LNCaP clone FGC (cell line): ENCODE measurements around the gene ADK.
"Not testable (repeated sequence)": the region's sequence is repeated elsewhere in the genome, so short reads cannot be mapped to it uniquely, and the experiment has no call there.

Experiments used
- DNase-seq: peaks from one replicate; pipeline ENCODE4 v3.0.0-alpha.2; 2011; ENCODE audit warnings: low read depth
- H3K4me3 ChIP-seq: 2 replicates; pipeline ENCODE4 v1.5.1; 2011; ENCODE audit warnings: mild to moderate bottlenecking, low read depth, low read length, control low read depth
- TF ChIP-seq, protein P1 (sequence below): IDR thresholded peaks from 2 replicates; pipeline ENCODE4 v1.5.1; 2012; ENCODE audit warnings: mild to moderate bottlenecking; ENCODE audit not compliant: control insufficient read depth, insufficient read depth; ENCODE audit errors: extremely low read depth

Gene ADK

DNA sequence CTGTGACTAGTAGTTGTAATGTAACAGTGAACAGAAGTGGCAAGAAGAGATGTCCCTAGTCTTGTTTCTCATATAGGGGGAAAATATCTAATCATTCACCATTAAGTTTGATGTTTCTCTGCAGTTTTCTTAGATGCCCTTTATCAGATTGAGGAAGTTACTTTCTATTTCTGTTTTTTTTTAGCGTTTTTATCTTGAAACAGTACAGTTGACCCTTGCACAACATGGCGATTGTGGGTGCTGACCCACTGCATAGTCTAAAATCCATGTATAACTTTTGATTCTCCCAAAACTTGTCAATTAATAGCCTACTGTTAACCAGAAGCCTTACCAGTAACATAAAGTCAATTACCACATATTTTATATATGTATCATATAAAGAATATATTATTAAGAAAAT is 192.0 kb downstream of the ADK start:
- TF ChIP-seq, protein P1, sequence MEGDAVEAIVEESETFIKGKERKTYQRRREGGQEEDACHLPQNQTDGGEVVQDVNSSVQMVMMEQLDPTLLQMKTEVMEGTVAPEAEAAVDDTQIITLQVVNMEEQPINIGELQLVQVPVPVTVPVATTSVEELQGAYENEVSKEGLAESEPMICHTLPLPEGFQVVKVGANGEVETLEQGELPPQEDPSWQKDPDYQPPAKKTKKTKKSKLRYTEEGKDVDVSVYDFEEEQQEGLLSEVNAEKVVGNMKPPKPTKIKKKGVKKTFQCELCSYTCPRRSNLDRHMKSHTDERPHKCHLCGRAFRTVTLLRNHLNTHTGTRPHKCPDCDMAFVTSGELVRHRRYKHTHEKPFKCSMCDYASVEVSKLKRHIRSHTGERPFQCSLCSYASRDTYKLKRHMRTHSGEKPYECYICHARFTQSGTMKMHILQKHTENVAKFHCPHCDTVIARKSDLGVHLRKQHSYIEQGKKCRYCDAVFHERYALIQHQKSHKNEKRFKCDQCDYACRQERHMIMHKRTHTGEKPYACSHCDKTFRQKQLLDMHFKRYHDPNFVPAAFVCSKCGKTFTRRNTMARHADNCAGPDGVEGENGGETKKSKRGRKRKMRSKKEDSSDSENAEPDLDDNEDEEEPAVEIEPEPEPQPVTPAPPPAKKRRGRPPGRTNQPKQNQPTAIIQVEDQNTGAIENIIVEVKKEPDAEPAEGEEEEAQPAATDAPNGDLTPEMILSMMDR: no peak
- no peak for DNase-seq
- no peak overlapping the region for H3K4me3 ChIP-seq

DNA sequence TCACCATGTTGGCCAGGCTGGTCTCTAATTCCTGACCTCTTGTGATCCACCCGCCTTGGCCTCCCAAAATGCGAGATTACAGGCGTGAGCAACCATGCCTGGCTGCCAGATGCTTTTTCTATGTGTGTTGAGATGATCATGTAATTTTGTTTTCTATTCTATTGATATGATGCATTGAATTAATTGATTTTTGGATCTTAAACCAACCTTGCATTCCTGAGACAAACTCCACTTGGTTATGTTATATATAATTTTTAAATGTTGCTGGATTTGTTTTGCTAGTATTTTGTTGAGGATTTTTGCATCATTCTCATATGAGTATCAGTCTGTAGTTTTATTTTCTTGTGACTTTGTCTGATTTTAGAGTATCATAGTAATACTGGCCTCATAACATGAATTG is 192.8 kb downstream of the ADK start:
- TF ChIP-seq, protein P1: no peak
- DNase-seq: no peak
- no peak overlapping the region for H3K4me3 ChIP-seq

DNA sequence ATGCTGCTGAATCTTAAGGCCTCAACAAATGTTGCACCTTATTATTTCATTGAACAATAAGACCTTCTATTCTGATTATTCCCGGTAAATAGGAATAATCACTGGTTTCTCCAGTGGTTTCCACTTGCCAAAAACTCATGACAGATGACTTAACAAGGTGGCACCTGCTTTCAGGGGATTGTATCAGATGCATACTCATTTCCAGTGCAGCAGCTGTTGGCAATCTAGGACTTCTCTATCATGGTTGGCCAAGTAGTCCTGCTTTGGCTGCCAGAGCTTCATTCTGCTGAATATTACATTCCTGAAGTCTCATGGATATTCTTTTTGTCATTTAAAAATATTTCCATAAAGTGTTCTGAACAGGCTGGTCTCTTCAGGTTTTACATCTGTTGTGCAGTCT is 193.3 kb downstream of the ADK start:
- TF ChIP-seq, protein P1: no peak
- no peak for DNase-seq
- H3K4me3 ChIP-seq: no peak overlapping the region

DNA sequence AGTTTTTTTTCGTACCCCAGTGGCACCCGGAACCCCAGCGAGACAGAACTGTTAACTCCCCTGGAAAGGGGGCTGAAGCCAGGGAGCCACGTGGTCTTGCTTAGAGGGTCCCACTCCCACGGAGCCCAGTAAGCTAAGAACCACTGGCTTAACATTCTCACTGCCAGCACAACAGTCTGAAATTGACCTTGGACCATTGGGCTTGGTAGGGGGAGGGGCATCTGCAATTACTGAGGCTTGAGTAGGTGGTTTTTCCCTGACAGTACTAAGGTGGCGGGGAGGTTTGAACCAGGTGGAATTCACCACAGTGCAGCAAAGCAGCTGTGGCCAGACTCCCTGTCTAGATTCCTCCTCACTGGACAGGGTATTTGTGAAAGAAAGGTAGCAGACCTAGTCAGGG is 196.5 kb downstream of the ADK start:
- no peak for DNase-seq
- H3K4me3 ChIP-seq: no peak overlapping the region
- TF ChIP-seq, protein P1: no peak

DNA sequence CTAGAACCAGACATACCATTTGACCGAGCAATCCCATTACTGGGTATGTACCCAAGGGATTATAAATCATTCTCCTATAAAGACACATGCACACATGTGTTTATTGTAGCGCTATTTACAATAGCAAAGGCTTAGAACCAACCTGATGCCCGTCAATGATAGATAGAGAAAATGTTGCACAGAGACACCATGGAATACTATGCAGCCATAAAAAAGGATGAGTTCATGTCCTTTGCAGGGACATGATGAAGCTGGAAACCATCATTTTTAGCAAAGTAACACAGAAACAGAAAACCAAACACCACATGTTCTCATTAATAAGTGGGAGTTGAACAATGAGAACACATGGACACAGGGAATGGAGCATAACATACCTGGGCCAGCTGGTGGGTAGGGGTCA is 202.0 kb downstream of the ADK start:
- H3K4me3 ChIP-seq: not testable (repeated sequence)

DNA sequence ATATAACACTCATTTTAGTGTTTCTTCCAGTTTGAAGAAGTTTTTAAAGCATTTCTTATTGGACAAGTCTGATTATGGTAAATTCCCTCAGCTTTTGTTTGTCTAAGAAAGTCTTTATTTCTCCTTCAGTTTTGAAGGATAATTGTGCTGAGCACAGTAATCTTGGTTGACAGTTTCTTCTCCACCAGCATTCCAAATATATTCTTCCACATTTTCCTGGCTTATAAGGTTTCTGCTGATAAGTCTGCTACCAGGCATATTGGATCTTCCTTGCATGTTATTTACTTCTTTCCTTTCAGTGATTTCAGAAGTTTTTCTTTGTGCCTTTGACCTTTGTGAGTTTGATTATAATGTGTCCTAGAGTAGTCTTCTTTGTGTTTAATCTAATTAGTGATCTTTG is 210.7 kb downstream of the ADK start:
- no peak for DNase-seq
- TF ChIP-seq, protein P1: no peak
- no peak overlapping the region for H3K4me3 ChIP-seq

More for the DNA sequence above, 202.0 kb downstream of the ADK start:
- not testable (repeated sequence) for DNase-seq

DNA sequence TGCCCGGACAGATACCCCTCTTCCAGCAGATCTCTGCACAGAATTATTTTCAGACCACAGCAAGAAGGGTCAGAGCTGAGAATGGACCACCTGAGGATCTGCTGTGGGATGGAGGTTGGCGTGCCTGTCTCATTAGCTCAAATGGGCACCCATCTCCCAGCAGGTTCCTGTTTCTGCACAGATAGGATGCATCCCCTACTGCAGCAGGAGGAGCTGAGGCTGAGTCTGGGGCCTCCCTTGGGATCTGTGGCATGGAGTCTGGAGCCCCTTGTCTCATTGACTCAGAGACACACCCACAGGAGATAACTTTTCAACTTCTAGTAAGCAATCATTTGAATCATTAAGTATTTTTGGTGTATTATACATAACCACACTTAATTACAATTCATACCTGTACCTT is 212.7 kb downstream of the ADK start:
- no peak for DNase-seq
- TF ChIP-seq, protein P1: no peak
- H3K4me3 ChIP-seq: no peak overlapping the region
